DMS153 treated with DMSO at 0.1 percent for 48 hours (cell line): ENCODE results near the gene IL1R2.
A peak's percentile ranks its signal among the peaks of the same experiment; 100 is the strongest.

Source experiments
- DNase-seq: peaks from one replicate; lab custom pipeline; 2025; ENCODE audit not compliant: unreplicated experiment; lab: John Stamatoyannopoulos, UW

IL1R2 gene

GRCh38 chr2:101991721-101992145 is at the start of gene IL1R2:
TSS of gene IL1R2 (plus strand) at chr2:101991960. CDS start at chr2:102008576, 16,616 bp downstream.
- DNase-seq, result no peak

GRCh38 chr2:101942851-101943250 is 48.9 kb upstream of the IL1R2 start:
- DNase-seq, result no peak

GRCh38 chr2:101946372-101947039 is 45.3 kb upstream of the IL1R2 start:
- DNase-seq, result no peak

GRCh38 chr2:101947374-101947773 is 44.4 kb upstream of the IL1R2 start:
- DNase-seq, result no peak

GRCh38 chr2:101948625-101949155 is 43.1 kb upstream of the IL1R2 start:
- DNase-seq, result no peak

- DNase-seq, result no peak
These were observed 42.5 kb upstream of the IL1R2 start for GRCh38 chr2:101949304-101949703.

- no peak for DNase-seq
These were observed 40.5 kb upstream of the IL1R2 start for GRCh38 chr2:101951296-101951695.

GRCh38 chr2:101952551-101952950 is 39.2 kb upstream of the IL1R2 start:
- no peak for DNase-seq

- DNase-seq, result no peak
These were observed 35.0 kb upstream of the IL1R2 start for GRCh38 chr2:101956465-101957438.

- DNase-seq, result no peak
These were observed 33.7 kb upstream of the IL1R2 start for GRCh38 chr2:101958061-101958460.

- no peak for DNase-seq
These were observed 30.9 kb upstream of the IL1R2 start for GRCh38 chr2:101960819-101961337.

GRCh38 chr2:101961338-101962191 is 30.2 kb upstream of the IL1R2 start:
- no peak for DNase-seq

- DNase-seq, result no peak
These were observed 29.5 kb upstream of the IL1R2 start for GRCh38 chr2:101962309-101962708.

GRCh38 chr2:101963198-101963597 is 28.6 kb upstream of the IL1R2 start:
- no peak for DNase-seq

GRCh38 chr2:101967826-101968513 is 23.8 kb upstream of the IL1R2 start:
- peak; percentile 91 for DNase-seq

- DNase-seq, result no peak
These were observed 22.0 kb upstream of the IL1R2 start for GRCh38 chr2:101969723-101970122.

GRCh38 chr2:101970901-101971300 is 20.9 kb upstream of the IL1R2 start:
- DNase-seq, result no peak

GRCh38 chr2:101971836-101972235 is 19.9 kb upstream of the IL1R2 start:
- no peak for DNase-seq

- DNase-seq, result no peak
These were observed 18.9 kb upstream of the IL1R2 start for GRCh38 chr2:101972621-101973434.
